Osteocyte (in vitro differentiated cells): Measurements from ENCODE around the gene ACOT7. TPM values are rescaled to one million over a fixed set of nuclear protein-coding genes. Genes with fewer than 3 reads are reported as not detected.

Source experiments
- DNase-seq: peaks from one replicate; pipeline ENCODE4 v3.0.0; 2021; ENCODE audit warnings: mixed read lengths; ENCODE audit not compliant: unreplicated experiment; ENCODE audit errors: extremely low spot score
- H3K27ac Mint-ChIP-seq: one replicate; pipeline ENCODE4 v1.8.0; 2021; ENCODE audit warnings: mild to moderate bottlenecking, mixed read lengths; ENCODE audit not compliant: unreplicated experiment
- H3K27me3 Mint-ChIP-seq: one replicate; pipeline ENCODE4 v1.8.0; 2021; ENCODE audit warnings: mixed read lengths; ENCODE audit not compliant: unreplicated experiment
- H3K36me3 Mint-ChIP-seq: one replicate; pipeline ENCODE4 v1.8.0; 2021; ENCODE audit warnings: mixed read lengths; ENCODE audit not compliant: unreplicated experiment
- H3K4me1 Mint-ChIP-seq: one replicate; pipeline ENCODE4 v1.8.0; 2021; ENCODE audit warnings: mixed read lengths; ENCODE audit not compliant: unreplicated experiment
- H3K4me3 Mint-ChIP-seq: one replicate; pipeline ENCODE4 v1.8.0; 2021; ENCODE audit warnings: mild to moderate bottlenecking, moderate library complexity, mixed read lengths; ENCODE audit not compliant: unreplicated experiment
- H3K9me3 Mint-ChIP-seq: one replicate; pipeline ENCODE4 v1.8.0; 2021; ENCODE audit warnings: mixed read lengths; ENCODE audit not compliant: unreplicated experiment
- CTCF ChIP-seq: fragments of 200-600 bp; sonication (generic); IDR thresholded peaks from 2 replicates; pipeline ENCODE4 v1.5.0; 2021; ENCODE audit warnings: antibody characterized with exemption, mild to moderate bottlenecking, moderate library complexity
- microRNA-seq: library from miRNA; unstranded; fragments of <30 nt; microRNA quantifications from one replicate; pipeline ENCODE4 v1.1.0, GENCODE V29; 2020; ENCODE audit not compliant: unreplicated experiment
- total RNA-seq: library from RNA; stranded (reverse); gene quantifications from 2 replicates; pipeline ENCODE4 v1.2.1, GENCODE V29; 2021

The ACOT7 gene
- total RNA-seq, 1 donor from 2014 or later = 21.8 TPM

- no peaks in the 10 kb centered on the region for H3K27me3 Mint-ChIP-seq
- H3K36me3 Mint-ChIP-seq = peaks cover 7% of the 10 kb centered on the region
- H3K4me3 Mint-ChIP-seq = no peak overlapping the region
- H3K9me3 Mint-ChIP-seq = no peaks in the 10 kb centered on the region
- no peak for DNase-seq
- no peak overlapping the region for H3K27ac Mint-ChIP-seq
- TF ChIP-seq CTCF = no peak
- no peaks in the 10 kb centered on the region for H3K4me1 Mint-ChIP-seq
Observed at GRCh38 chr1:6218375-6219164, 175.0 kb downstream of the ACOT7 start.

Small RNA genes lying within 50 kb of the gene (microRNA-seq; reads per million reads assigned to microRNA genes)
- gene MIR4252 = not detected

Other genes with a start within 250 kb of the ACOT7 start
- gene CHD5, start 213.4 kb downstream of the ACOT7 start, total RNA-seq = 0.16 and 0.43 TPM in 2 replicates
- 359 and 373 TPM in 2 replicates for gene RPL22, start 194.2 kb downstream of the ACOT7 start, total RNA-seq
- gene RNF207, start 187.6 kb downstream of the ACOT7 start, total RNA-seq = 12.4 TPM in 2 replicates
- gene ICMT, start 157.8 kb downstream of the ACOT7 start, total RNA-seq = 74.7 and 81.1 TPM in 2 replicates
- gene HES3, start 149.6 kb downstream of the ACOT7 start, total RNA-seq = not detected in 2 replicates
- gene GPR153, start 132.7 kb downstream of the ACOT7 start, total RNA-seq = 4.2 and 4.4 TPM in 2 replicates
- not detected in 2 replicates for gene HES2, start 26.2 kb upstream of the ACOT7 start, total RNA-seq
- 0.31 TPM in 1 of 2 replicates, not detected in the other for gene ESPN, start 31.0 kb upstream of the ACOT7 start, total RNA-seq
- gene TNFRSF25, start 72.4 kb upstream of the ACOT7 start, total RNA-seq = 26.4 and 27.9 TPM in 2 replicates
- gene PLEKHG5, start 97.9 kb upstream of the ACOT7 start, total RNA-seq = 33.0 and 34.9 TPM in 2 replicates
- 33.5 and 36.3 TPM in 2 replicates for gene NOL9, start 160.7 kb upstream of the ACOT7 start, total RNA-seq
- gene TAS1R1, start 161.5 kb upstream of the ACOT7 start, total RNA-seq = not detected in 2 replicates
- 28.8 and 29.1 TPM in 2 replicates for gene ZBTB48, start 186.2 kb upstream of the ACOT7 start, total RNA-seq
- gene KLHL21, start 209.1 kb upstream of the ACOT7 start, total RNA-seq = 27.3 and 27.5 TPM in 2 replicates
- gene PHF13, start 220.0 kb upstream of the ACOT7 start, total RNA-seq = 24.0 and 28.9 TPM in 2 replicates
- 16.5 and 18.7 TPM in 2 replicates for gene THAP3, start 231.1 kb upstream of the ACOT7 start, total RNA-seq